Natural killer cell treated with Interleukin-12 subunit alpha and Interleukin-12 subunit beta and Interleukin-15 and Interleukin-18, amount 100 ng/mL, for 72 hours (primary cell): Measurements from ENCODE around the gene CAND2. TPM values are rescaled to one million over a fixed set of nuclear protein-coding genes. Genes with fewer than 3 reads are reported as not detected.
A peak's percentile ranks its signal among the peaks of the same experiment; 100 is the strongest.
"Not testable (repeated sequence)": the region's sequence is repeated elsewhere in the genome, so short reads cannot be mapped to it uniquely, and the experiment has no call there.

Experiments
- ATAC-seq, 2 donors: fragments of 150-1000 bp; cut with Tn5 transposase in 1 of 2; sonication (Bioruptor Pico), chemical (Tn5 transposase) in 1 of 2; 2 replicates each; pipeline ENCODE4 v1.10.0; 2021
- DNase-seq: peaks from one replicate; pipeline ENCODE4 v3.0.0; 2022; ENCODE audit warnings: low spot score
- H3K27ac Mint-ChIP-seq, 2 donors: 1 replicate in 1 of 2; 2 replicates in 1 of 2; pipeline ENCODE4 v1.8.0; 2022; ENCODE audit warnings: mixed read lengths in 2 of 2, mild to moderate bottlenecking in 1 of 2, moderate library complexity in 1 of 2
- H3K27me3 Mint-ChIP-seq, 2 donors: 1 replicate in 1 of 2; 2 replicates in 1 of 2; pipeline ENCODE4 v1.8.0; 2022; ENCODE audit warnings: mixed read lengths in 2 of 2
- H3K36me3 Mint-ChIP-seq: one replicate; pipeline ENCODE4 v1.8.0; 2022; ENCODE audit warnings: mixed read lengths
- H3K4me1 Mint-ChIP-seq, 2 donors: 1 replicate in 1 of 2; 2 replicates in 1 of 2; pipeline ENCODE4 v1.8.0; 2022; ENCODE audit warnings: low read depth in 2 of 2, mixed read lengths in 2 of 2, mild to moderate bottlenecking in 1 of 2
- H3K4me3 Mint-ChIP-seq: one replicate; pipeline ENCODE4 v1.8.0; 2022; ENCODE audit warnings: mixed read lengths
- H3K9me3 Mint-ChIP-seq: 2 replicates; pipeline ENCODE4 v1.8.0; 2022; ENCODE audit warnings: mixed read lengths
- total RNA-seq, 2 donors: library from RNA; stranded (reverse); gene quantifications; one replicate each; pipeline ENCODE4 v1.2.3, GENCODE V29; 2022

The CAND2 gene
- total RNA-seq, 2 donors from 2014 or later, result 0.45 to 0.62 TPM

DNA sequence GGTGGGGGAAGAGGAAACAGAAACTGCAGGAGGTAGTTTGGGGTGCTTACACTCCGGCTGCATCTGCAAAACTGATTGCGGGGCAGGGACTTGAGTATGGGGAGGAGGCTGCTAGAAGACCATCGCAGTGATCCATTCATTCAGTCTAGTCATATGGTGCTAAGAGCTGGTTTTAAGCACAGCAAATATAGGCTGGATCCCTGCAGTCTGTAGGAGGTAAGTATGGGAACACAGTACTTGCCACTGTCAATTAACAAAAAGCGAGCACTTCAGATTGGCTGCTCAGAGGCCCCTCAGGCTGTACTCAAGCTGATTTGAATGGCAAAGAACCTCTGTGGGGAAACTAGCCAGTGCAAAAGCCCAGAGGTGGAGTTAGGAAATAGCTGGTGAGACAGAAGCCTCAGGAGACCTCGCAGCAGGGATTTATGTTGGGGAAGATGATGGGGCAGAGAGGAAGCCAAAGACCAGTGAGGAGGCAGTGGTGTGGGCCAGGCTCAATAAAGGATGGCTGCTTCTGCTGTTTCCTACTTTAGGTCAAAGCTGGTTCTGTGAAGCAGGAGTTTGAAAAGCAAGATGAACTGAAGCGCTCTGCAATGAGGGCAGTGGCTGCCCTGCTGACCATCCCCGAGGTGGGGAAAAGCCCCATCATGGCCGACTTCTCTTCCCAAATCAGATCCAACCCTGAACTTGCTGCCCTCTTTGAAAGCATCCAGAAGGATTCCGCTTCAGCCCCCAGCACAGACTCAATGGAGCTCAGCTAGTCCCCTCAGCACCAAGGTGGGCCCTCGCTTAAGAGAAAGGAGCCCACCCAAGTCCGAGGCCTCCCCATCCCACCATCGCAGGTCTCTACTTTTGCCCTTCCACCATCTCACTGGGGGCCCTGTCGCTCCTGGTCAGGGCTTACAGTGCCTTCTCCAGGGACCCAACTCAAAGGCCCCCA is 37.0 kb downstream of the CAND2 start:
- no peak for ATAC-seq
- Mint-ChIP-seq H3K27ac (no peak overlapping the region), H3K9me3 (no peaks in the 10 kb centered on the region), H3K27me3 (no peaks in the 10 kb centered on the region), H3K36me3 (peaks cover 23% of the 10 kb centered on the region), H3K4me1 (peaks cover 26% of the 10 kb centered on the region in 2 donors), H3K4me3 (no peak overlapping the region)
- no peak for DNase-seq

DNA sequence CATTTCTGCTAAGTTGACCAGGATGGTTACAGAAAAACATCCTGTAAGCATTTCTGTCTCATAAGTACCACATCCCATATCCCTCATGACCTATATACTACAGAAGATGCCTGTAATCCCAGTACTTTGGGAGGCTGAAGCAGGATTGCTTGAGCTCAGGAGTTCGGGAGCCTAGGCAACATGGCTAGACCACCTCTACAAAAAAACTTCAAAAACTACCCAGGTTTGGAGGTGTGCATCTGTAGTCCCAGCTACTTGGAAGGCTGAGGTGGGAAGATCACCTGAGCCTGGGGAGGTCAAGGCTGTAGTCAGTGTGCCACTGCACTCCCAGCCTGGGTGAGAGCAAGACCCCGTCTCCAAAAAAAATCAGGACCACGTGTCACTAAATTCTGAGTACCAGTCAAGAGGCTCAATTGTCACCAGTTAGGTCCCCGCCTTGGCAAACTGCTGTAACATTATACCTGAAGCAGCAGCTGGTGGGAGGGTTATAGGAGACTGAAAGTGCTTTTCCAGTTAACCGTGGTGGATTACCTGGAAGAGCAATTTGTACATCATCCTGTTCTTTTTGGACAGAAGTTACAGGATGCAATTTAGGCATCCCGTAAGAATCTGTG is 38.7 kb downstream of the CAND2 start:
- Mint-ChIP-seq H3K4me3 (no peak overlapping the region), H3K9me3 (no peaks in the 10 kb centered on the region), H3K4me1 (peaks cover 43% of the 10 kb centered on the region in 2 donors), H3K36me3 (peaks cover 38% of the 10 kb centered on the region), H3K27ac (no peak overlapping the region), H3K27me3 (no peaks in the 10 kb centered on the region)
- DNase-seq, result no peak
- ATAC-seq, result no peak

DNA sequence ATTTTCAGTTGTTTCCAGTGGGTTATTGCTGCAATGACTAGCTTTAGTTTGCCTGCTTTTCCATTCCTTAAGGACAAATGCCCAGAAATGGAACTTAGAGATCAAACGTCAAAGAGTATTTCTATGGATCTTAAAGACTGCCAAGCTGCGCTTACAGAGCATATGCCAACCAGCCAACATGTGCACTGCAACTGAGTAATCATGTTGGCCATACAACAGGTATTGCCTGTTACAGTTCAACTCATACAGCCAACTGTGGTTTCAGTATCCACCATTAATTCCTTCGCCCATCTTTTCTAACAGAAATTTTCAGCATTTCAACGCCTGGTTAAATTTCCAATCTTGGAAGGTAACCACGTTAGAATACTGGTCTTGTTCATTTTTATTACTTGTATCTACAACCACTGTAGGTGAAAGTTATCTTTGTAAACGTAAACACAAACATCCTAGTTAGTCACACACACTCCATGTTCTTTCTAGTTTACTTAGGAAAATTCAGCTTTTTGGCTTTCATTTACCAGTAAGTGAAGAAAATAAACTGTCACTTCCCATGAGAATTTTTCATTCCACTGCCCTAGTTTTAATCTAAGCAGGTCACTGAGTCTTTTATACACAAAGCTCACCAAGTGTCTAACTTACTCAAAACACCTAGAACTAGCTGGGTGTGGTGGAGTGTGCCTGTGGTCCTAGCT is 41.0 kb downstream of the CAND2 start:
- Mint-ChIP-seq H3K4me1 (peaks cover 47 to 51% of the 10 kb centered on the region in 2 donors), H3K27me3 (no peaks in the 10 kb centered on the region), H3K9me3 (no peaks in the 10 kb centered on the region), H3K36me3 (peaks cover 45% of the 10 kb centered on the region), H3K4me3 (peak overlapping the region; percentile 93), H3K27ac (peak overlapping the region; percentile 57 to 99)
- ATAC-seq (no peak), DNase-seq (no peak)

DNA sequence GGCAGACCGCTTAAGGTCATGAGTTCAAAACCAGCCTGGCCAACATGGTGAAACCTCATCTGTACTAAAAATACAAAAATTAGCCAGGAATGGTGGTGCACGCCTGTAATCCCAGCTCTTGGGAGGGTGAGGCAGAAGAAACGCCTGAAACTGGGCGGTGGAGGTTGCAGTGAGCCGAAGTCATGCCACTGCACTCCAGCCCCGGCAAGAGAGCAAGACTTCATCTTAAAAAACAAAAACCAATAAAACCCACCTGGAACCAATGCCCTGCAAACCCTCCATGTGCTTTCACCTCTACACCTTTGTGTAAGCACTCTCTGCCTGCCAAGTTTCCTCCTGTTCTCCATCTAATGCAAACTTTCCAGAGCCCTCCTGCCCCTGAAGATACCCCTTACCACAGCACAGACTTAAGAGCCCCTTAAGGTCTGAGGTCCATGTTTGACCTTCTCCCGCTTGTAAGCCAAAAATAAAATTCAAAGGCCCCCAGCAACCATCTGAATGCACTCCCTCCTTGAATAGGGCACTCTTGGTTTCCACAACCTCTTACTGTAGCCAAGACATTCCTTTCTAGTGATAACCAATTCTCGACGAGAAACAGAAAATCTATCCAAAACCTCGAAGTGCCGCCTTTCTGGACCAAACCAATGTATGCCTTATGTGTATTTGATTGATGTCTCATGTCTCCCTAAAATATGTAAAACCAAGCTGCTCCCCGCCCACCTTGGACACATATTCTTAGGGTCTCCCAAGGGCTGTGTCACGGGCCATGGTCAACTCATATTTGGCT is 41.9 kb downstream of the CAND2 start:
- peak overlapping the region; percentile 99 to 100 for H3K27ac Mint-ChIP-seq
- H3K27me3 Mint-ChIP-seq, result no peaks in the 10 kb centered on the region
- H3K4me1 Mint-ChIP-seq, result peaks cover 44 to 47% of the 10 kb centered on the region in 2 donors

DNA sequence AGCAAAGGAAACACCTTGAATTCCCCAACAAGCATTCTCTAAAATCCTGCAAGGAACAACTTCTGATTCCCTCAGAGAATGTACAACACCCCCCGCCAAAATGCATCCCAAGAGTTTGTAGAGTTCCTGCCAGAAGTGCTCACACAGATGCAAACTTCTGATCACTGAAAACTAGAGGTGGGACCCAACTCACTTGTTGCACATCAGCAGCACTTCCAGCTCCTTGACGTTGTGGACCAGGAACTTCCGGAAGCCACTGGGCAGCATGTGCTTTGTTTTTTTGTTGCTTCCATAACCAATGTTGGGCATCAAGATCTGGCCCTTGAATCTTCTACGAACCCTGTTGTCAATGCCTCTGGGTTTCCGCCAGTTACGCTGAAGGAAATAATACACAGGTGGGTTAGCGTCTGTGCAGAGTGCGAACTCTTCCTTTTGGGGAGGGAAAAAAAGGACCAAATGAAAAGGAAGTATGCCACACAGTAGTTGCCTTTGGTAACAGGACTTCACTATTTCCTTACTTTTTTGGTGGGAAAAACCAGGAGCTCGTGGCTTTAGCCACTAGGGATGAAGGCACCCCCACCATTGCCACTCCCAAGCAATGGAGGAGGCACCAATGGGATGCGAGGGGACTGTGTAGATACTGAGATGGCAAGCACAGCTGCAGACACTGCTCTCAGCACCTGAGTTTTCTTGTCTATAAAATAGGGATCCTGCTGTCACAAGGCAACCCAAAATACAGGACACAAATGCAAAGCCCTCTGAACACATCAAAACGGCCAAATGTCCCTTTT is 42.9 kb downstream of the CAND2 start:
- ATAC-seq (no peak), DNase-seq (no peak)
- Mint-ChIP-seq H3K36me3 (peaks cover 41% of the 10 kb centered on the region), H3K4me1 (peaks cover 44 to 47% of the 10 kb centered on the region in 2 donors), H3K4me3 (peak overlapping the region; percentile 93), H3K9me3 (no peaks in the 10 kb centered on the region), H3K27ac (peak overlapping the region; percentile 99 to 100), H3K27me3 (no peaks in the 10 kb centered on the region)

More for the DNA sequence above, 41.9 kb downstream of the CAND2 start:
- no peak for ATAC-seq
- no peaks in the 10 kb centered on the region for H3K9me3 Mint-ChIP-seq
- DNase-seq, result no peak
- peaks cover 45% of the 10 kb centered on the region for H3K36me3 Mint-ChIP-seq
- peak overlapping the region; percentile 93 for H3K4me3 Mint-ChIP-seq

DNA sequence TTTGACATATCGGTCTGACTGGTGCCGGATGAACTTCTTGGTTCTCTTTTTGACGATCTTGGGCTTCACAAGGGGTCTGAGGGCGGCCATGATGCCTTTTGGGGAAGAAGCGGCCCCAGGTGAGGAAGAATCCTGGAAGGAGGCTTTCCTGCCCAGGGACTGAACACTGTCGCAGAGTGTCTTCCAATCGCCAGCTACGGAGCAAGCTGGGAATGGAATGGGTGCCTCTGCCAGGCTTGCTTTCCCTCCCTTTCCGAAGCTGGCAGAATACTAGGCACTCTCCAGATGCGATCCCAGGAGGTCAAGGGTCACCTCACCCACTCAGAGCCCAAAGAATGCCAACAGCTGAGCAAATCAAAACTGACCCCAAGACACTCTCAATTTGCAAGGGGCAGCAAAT is 43.7 kb downstream of the CAND2 start:
- ATAC-seq, DNase-seq, H3K9me3 Mint-ChIP-seq, H3K27me3 Mint-ChIP-seq: not testable (repeated sequence)
- peaks cover 44 to 48% of the 10 kb centered on the region in 2 donors for H3K4me1 Mint-ChIP-seq
- peak overlapping the region; percentile 93 for H3K4me3 Mint-ChIP-seq
- H3K36me3 Mint-ChIP-seq, result peaks cover 41% of the 10 kb centered on the region
- H3K27ac Mint-ChIP-seq, result peak overlapping the region; percentile 99 to 100

DNA sequence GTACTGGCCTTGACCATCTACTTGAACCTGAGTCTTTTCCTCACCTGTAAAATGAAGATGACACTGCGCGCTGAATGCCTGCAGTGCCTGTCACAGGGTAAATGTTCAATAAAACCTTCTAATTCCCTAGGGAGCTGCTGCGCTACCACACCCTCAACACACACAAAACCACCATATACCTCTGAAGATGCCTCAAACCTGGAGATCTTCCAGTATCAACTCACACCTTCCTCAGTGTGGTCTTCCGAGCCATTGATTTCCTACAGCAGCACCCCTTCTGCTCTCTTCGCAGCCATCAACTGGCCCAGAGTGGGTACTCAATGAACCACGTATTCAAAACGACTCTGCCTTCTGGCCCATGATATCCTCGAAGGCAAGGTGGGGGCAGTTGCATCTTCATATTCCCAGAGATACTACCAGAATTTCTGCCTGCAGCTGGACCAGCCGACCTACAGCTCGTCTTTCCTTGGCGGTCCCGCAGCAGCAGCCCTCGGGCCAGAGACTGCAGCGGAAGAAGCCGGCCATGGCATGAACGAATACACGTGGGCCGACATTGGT is 44.2 kb downstream of the CAND2 start:
- DNase-seq, result no peak
- H3K36me3 Mint-ChIP-seq, result peaks cover 41% of the 10 kb centered on the region
- H3K4me3 Mint-ChIP-seq, result peak overlapping the region; percentile 93
- ATAC-seq, result peak; percentile 55 to 62
- peak overlapping the region; percentile 99 to 100 for H3K27ac Mint-ChIP-seq
- no peaks in the 10 kb centered on the region for H3K9me3 Mint-ChIP-seq
- peaks cover 44 to 48% of the 10 kb centered on the region in 2 donors for H3K4me1 Mint-ChIP-seq
- H3K27me3 Mint-ChIP-seq, result no peaks in the 10 kb centered on the region

DNA sequence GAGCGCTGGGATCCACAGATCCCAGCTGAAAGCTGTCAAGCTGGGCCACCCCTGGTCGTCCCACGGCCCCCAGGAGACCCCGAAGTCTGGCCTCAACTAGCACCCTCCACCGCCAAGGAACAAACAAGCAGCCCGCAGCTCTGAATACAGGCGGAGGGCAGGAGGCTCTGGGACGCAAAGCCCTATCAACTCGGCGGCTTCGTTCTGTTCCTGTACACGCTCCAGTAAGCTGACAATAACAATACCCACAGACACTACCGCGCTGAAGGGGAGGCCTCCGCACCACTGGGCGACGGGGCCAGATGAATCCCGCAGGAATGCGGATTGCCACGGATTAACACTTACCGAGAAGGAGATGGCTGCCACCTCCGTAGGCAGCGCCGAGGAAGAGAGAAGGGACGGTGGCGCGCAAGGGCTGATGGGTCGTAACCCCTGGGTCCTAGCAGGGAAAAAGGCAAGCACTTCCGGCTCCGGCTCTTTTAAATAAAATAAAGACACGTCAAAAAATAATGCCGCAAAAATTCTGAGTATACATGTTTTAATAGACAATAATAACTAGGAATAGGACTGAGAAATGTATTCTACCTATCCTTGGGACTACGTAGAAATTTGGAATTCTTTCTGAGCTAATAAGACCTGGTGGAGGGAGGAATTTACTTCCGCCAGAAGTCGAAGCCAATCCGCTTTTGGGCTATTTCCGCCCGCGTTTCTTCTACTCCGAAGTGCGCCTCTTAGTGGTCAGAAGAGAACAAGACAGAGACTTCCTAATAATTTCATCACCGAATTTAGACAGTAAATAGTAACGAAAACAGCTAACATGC is 44.9 kb downstream of the CAND2 start, which contains the start of gene RPL32:
Gene RPL32 (minus strand): TSS at position 417 of the 821 bp plus-strand sequence. CDS start 1,328 bp downstream, outside the sequence.
- Mint-ChIP-seq H3K36me3 (peaks cover 41% of the 10 kb centered on the region), H3K27me3 (no peaks in the 10 kb centered on the region), H3K27ac (peak within 1 kb of the TSS; percentile 99 to 100), H3K4me1 (peaks cover 42 to 44% of the 10 kb centered on the region in 2 donors), H3K4me3 (peak within 1 kb of the TSS; percentile 93), H3K9me3 (no peaks in the 10 kb centered on the region)
- DNase-seq (peak; percentile 86), ATAC-seq (peak; percentile 94 to 97)

DNA sequence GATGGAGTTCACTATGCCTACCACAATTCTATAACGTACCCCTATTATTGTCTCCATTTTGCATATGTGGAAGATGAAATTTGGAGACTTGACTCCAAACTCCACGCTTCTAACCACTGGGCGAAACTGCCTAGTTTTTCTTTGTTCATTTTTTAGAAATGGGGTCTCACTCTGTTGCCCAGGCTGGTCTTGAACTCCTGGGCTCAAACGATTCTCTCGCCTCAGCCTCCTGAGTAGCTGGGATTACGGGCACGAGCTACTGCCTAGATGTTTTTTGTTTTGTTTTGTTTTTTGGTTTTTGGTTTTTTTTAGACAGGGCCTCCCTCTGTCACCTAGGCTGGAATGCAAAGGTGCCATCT is 45.5 kb downstream of the CAND2 start:
- H3K9me3 Mint-ChIP-seq, result no peaks in the 10 kb centered on the region
- H3K4me1 Mint-ChIP-seq, result peaks cover 40 to 41% of the 10 kb centered on the region in 2 donors
- no peak for ATAC-seq
- no peaks in the 10 kb centered on the region for H3K27me3 Mint-ChIP-seq
- peak overlapping the region; percentile 99 to 100 for H3K27ac Mint-ChIP-seq
- H3K4me3 Mint-ChIP-seq, result peak overlapping the region; percentile 93
- peaks cover 35% of the 10 kb centered on the region for H3K36me3 Mint-ChIP-seq
- no peak for DNase-seq

DNA sequence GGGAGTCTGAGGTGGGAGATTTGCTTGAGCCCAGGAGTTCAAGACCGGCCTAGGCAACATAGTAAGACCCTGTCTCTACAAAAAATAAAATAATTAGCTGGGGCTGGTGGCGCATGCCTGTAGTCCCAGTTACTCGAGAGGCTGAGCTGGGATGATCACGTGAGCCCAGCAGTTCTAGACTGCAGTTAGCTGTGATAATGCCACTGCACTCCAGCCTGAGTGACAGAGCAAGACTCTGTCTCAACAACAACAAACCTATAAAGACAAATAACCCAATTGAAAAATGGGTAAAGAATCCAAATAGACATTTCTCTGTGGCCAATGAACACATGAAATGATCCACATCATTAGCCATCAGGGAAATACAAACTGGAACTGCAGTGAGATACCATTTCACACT is 46.0 kb downstream of the CAND2 start:
- Mint-ChIP-seq H3K4me1 (peaks cover 35 to 36% of the 10 kb centered on the region in 2 donors), H3K4me3 (peak overlapping the region; percentile 93), H3K27me3 (no peaks in the 10 kb centered on the region), H3K36me3 (peaks cover 30% of the 10 kb centered on the region), H3K27ac (peak overlapping the region; percentile 99 to 100), H3K9me3 (no peaks in the 10 kb centered on the region)
- ATAC-seq (no peak), DNase-seq (no peak)

DNA sequence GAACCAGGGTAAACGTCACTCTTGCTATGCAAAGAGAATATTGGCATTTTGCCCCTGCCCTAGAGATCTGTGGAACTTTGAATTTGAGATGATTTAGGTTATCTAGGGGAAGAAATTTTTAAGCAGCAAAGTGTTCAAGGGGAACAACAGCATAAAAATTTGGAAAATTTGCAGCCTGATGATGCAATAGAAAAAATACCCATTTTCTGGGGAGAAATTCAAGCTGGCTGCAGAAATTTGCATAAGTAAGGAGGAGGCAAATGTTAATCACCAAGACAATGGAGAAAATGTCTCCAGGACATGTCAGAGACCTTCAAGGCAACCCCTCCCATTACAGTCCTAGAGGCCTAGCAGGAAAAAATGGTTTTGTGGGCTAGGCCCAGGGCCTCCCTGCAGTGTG is 49.3 kb downstream of the CAND2 start:
- no peak overlapping the region for H3K27ac Mint-ChIP-seq
- H3K9me3 Mint-ChIP-seq, result no peaks in the 10 kb centered on the region
- no peaks in the 10 kb centered on the region for H3K27me3 Mint-ChIP-seq
- peaks cover 1 to 4% of the 10 kb centered on the region in 2 donors for H3K4me1 Mint-ChIP-seq
- DNase-seq (no peak), ATAC-seq (no peak)
- H3K36me3 Mint-ChIP-seq, result peaks cover under 1% of the 10 kb centered on the region
- no peak overlapping the region for H3K4me3 Mint-ChIP-seq

DNA sequence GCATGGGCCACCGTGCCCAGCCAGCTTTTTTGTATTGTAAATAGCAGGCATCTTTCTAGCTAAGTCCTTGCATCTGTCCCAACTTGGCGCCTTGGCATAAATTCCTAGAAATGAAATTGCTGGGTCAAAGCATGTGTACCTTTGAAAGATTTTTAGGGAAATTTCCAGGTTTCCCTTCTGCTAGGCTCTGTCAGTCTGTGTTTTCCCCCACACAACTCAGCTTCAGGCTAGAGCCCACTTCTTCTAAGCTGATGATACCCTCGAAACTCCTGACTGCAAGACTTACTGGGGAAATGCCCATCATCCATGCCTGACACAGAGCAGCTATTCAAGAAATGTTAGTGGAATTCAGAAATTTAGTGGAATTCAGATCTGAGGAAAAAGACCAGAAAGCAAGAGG is 55.7 kb downstream of the CAND2 start:
- ATAC-seq, result no peak

More for the DNA sequence above, 55.7 kb downstream of the CAND2 start:
- Mint-ChIP-seq H3K27ac (no peak overlapping the region), H3K9me3 (no peaks in the 10 kb centered on the region), H3K36me3 (no peaks in the 10 kb centered on the region), H3K4me1 (no peaks in the 10 kb centered on the region), H3K4me3 (no peak overlapping the region), H3K27me3 (peaks cover 4 to 8% of the 10 kb centered on the region in 2 donors)
- DNase-seq, result no peak
